Loucy (cell line): Measurements from ENCODE around the gene COL5A1.

ENCODE experiments used
- H2AFZ ChIP-seq: fragments of 200-600 bp; sonication (generic); 2 replicates; pipeline ENCODE4 v1.6.0; 2016; ENCODE audit warnings: antibody characterized with exemption, mild to moderate bottlenecking, low read length, moderate library complexity
- H3F3A ChIP-seq: fragments of 200-600 bp; 2 replicates; pipeline ENCODE4 v1.6.0; 2016; ENCODE audit warnings: antibody characterized with exemption, low read depth, mild to moderate bottlenecking
- H3K27me3 ChIP-seq: fragments of 200-600 bp; sonication (generic); 2 replicates; pipeline ENCODE4 v1.6.1; 2014; ENCODE audit warnings: low read length, mild to moderate bottlenecking; ENCODE audit not compliant: insufficient read depth, poor library complexity, severe bottlenecking
- H3K36me3 ChIP-seq: fragments of 200-600 bp; sonication (generic); 2 replicates; pipeline ENCODE4 v1.6.1; 2016; ENCODE audit warnings: low read length; ENCODE audit not compliant: insufficient read depth
- H3K4me1 ChIP-seq: fragments of 200-600 bp; sonication (generic); 2 replicates; pipeline ENCODE4 v1.5.1; 2014; ENCODE audit warnings: low read length, mild to moderate bottlenecking; ENCODE audit not compliant: insufficient read depth, poor library complexity, severe bottlenecking
- H3K4me2 ChIP-seq: fragments of 200-600 bp; sonication (generic); 2 replicates; pipeline ENCODE4 v1.6.0; 2014; ENCODE audit warnings: antibody characterized with exemption, low read length, low read depth, mild to moderate bottlenecking; ENCODE audit not compliant: poor library complexity, severe bottlenecking
- H3K4me3 ChIP-seq: fragments of 200-600 bp; sonication (generic); 2 replicates; pipeline ENCODE4 v1.5.1; 2014; ENCODE audit warnings: low read length, mild to moderate bottlenecking, mixed read lengths; ENCODE audit not compliant: poor library complexity, severe bottlenecking
- H3K79me2 ChIP-seq: fragments of 200-600 bp; sonication (generic); 2 replicates; pipeline ENCODE4 v1.6.1; 2014; ENCODE audit warnings: low read length; ENCODE audit not compliant: insufficient read depth
- H3K9ac ChIP-seq: fragments of 200-600 bp; sonication (generic); 2 replicates; pipeline ENCODE4 v1.6.0; 2014; ENCODE audit warnings: mild to moderate bottlenecking, low read depth, low read length, moderate library complexity; ENCODE audit not compliant: poor library complexity, severe bottlenecking
- H3K9me2 ChIP-seq: fragments of 200-600 bp; sonication (generic); replicated peaks from 2 replicates; pipeline ENCODE4 v1.6.1; 2016; ENCODE audit warnings: low read depth, low read length, mixed read lengths
- H3K9me3 ChIP-seq: fragments of 200-600 bp; sonication (generic); 2 replicates; pipeline ENCODE4 v1.6.1; 2014; ENCODE audit warnings: mild to moderate bottlenecking, antibody characterized with exemption, low read length, low read depth; ENCODE audit not compliant: insufficient read depth
- H4K20me1 ChIP-seq: fragments of 200-600 bp; sonication (generic); 2 replicates; pipeline ENCODE4 v1.6.0; 2014; ENCODE audit warnings: antibody characterized with exemption, low read length, mild to moderate bottlenecking; ENCODE audit not compliant: insufficient read depth, poor library complexity, severe bottlenecking
- EZH2phosphoT487 ChIP-seq: fragments of 200-600 bp; IDR thresholded peaks from 2 replicates; pipeline ENCODE4 v1.6.1; 2018; ENCODE audit warnings: antibody characterized with exemption, mild to moderate bottlenecking, moderate library complexity, borderline replicate concordance
- TF ChIP-seq, protein P1 (sequence below): fragments of 200-600 bp; sonication (generic); conservative IDR thresholded peaks from 2 replicates; pipeline ENCODE4 v1.5.1; 2014; ENCODE audit warnings: mild to moderate bottlenecking, antibody characterized with exemption, low read length

COL5A1 gene

GRCh38 chr9:134886413-134886913 is 244.9 kb downstream of the COL5A1 start:
- Histone ChIP-seq H2AFZ (no peak overlapping the region), H3K4me2 (no peak overlapping the region), H3K9me3 (no peaks in the 10 kb centered on the region; the same call in 1 of the 2 replicates), H3K4me1 (no peaks in the 10 kb centered on the region), H3K4me3 (no peak overlapping the region), H3K79me2 (no peaks in the 10 kb centered on the region), H3K9me2 (no peaks in the 10 kb centered on the region), H3F3A (no peaks in the 10 kb centered on the region), H3K36me3 (no peaks in the 10 kb centered on the region), H3K27me3 (no peaks in the 10 kb centered on the region), H3K9ac (no peak overlapping the region), H4K20me1 (no peaks in the 10 kb centered on the region)
- TF ChIP-seq EZH2phosphoT487, result no peak
- TF ChIP-seq, protein P1, sequence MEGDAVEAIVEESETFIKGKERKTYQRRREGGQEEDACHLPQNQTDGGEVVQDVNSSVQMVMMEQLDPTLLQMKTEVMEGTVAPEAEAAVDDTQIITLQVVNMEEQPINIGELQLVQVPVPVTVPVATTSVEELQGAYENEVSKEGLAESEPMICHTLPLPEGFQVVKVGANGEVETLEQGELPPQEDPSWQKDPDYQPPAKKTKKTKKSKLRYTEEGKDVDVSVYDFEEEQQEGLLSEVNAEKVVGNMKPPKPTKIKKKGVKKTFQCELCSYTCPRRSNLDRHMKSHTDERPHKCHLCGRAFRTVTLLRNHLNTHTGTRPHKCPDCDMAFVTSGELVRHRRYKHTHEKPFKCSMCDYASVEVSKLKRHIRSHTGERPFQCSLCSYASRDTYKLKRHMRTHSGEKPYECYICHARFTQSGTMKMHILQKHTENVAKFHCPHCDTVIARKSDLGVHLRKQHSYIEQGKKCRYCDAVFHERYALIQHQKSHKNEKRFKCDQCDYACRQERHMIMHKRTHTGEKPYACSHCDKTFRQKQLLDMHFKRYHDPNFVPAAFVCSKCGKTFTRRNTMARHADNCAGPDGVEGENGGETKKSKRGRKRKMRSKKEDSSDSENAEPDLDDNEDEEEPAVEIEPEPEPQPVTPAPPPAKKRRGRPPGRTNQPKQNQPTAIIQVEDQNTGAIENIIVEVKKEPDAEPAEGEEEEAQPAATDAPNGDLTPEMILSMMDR, result no peak

- Histone ChIP-seq H3K4me2 (no peak overlapping the region), H3K79me2 (no peaks in the 10 kb centered on the region), H3K9me3 (no peaks in the 10 kb centered on the region; the same call in 1 of the 2 replicates), H3K4me3 (no peak overlapping the region), H3F3A (no peaks in the 10 kb centered on the region), H3K9me2 (no peaks in the 10 kb centered on the region), H4K20me1 (no peaks in the 10 kb centered on the region), H3K36me3 (no peaks in the 10 kb centered on the region), H3K4me1 (no peaks in the 10 kb centered on the region), H2AFZ (no peak overlapping the region), H3K9ac (no peak overlapping the region), H3K27me3 (no peaks in the 10 kb centered on the region)
- TF ChIP-seq, protein P1, result no peak
- no peak for TF ChIP-seq EZH2phosphoT487
Measured at GRCh38 chr9:134887219-134887618, 245.6 kb downstream of the COL5A1 start.

GRCh38 chr9:134887686-134888602 is 246.3 kb downstream of the COL5A1 start:
- TF ChIP-seq, protein P1, result no peak
- no peak for TF ChIP-seq EZH2phosphoT487
- Histone ChIP-seq H3K4me1 (no peaks in the 10 kb centered on the region), H3F3A (no peaks in the 10 kb centered on the region), H4K20me1 (no peaks in the 10 kb centered on the region), H3K9me3 (no peaks in the 10 kb centered on the region; the same call in 1 of the 2 replicates), H3K27me3 (no peaks in the 10 kb centered on the region), H3K4me2 (no peak overlapping the region), H3K9ac (no peak overlapping the region), H2AFZ (no peak overlapping the region), H3K9me2 (no peaks in the 10 kb centered on the region), H3K79me2 (no peaks in the 10 kb centered on the region), H3K4me3 (no peak overlapping the region), H3K36me3 (no peaks in the 10 kb centered on the region)
